ENCODE data around the gene TAOK2. TPM values are rescaled to one million over a fixed set of nuclear protein-coding genes. Genes with fewer than 3 reads are reported as not detected.

TAOK2 gene
- total RNA-seq, 1 donor from 2014 or later = 31.9 TPM

GRCh38 chr16:29940656-29941055, 33.0 kb upstream of the TAOK2 start:
- no peak overlapping the region for H3K4me3 ChIP-seq (ENCODE audit: low read depth, low read length)
- TF ChIP-seq, protein P1, sequence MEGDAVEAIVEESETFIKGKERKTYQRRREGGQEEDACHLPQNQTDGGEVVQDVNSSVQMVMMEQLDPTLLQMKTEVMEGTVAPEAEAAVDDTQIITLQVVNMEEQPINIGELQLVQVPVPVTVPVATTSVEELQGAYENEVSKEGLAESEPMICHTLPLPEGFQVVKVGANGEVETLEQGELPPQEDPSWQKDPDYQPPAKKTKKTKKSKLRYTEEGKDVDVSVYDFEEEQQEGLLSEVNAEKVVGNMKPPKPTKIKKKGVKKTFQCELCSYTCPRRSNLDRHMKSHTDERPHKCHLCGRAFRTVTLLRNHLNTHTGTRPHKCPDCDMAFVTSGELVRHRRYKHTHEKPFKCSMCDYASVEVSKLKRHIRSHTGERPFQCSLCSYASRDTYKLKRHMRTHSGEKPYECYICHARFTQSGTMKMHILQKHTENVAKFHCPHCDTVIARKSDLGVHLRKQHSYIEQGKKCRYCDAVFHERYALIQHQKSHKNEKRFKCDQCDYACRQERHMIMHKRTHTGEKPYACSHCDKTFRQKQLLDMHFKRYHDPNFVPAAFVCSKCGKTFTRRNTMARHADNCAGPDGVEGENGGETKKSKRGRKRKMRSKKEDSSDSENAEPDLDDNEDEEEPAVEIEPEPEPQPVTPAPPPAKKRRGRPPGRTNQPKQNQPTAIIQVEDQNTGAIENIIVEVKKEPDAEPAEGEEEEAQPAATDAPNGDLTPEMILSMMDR (conservative IDR thresholded peaks at IDR 0.05; ENCODE audit: low read depth, low read length) = no peak
- no peak for DNase-seq (ENCODE audit: low read depth)

GRCh38 chr16:29943846-29944799, 29.5 kb upstream of the TAOK2 start:
- TF ChIP-seq, protein P1 (conservative IDR thresholded peaks at IDR 0.05; ENCODE audit: low read depth, low read length) = peak; percentile 57
- peak overlapping the region; percentile 47 for H3K4me3 ChIP-seq (ENCODE audit: low read depth, low read length)
- DNase-seq (ENCODE audit: low read depth) = peak; percentile 99

DNA sequence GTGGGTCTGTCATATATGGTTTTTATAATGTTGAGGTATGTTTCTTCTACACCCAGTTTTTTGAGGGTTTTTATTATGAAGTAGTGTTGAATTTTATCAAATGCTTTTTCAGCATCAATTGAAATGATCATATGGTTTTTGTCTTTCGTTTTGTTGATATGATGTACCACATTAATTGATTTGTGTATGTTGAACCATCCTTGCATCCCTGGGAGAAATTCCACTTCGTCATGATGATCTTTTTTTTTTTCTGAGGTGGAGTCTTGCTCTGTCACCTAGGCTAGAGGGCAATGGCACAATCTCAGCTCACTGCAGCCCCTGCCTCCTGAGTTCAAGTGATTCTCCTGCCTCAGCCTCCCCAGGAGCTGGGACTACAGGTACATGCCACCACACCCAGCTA, 25.8 kb upstream of the TAOK2 start:
- no peak for DNase-seq (ENCODE audit: low read depth)
- TF ChIP-seq, protein P1 (conservative IDR thresholded peaks at IDR 0.05; ENCODE audit: low read depth, low read length) = no peak
- no peak overlapping the region for H3K4me3 ChIP-seq (ENCODE audit: low read depth, low read length)

GRCh38 chr16:29950806-29951461, 22.7 kb upstream of the TAOK2 start:
- H3K4me3 ChIP-seq (ENCODE audit: low read depth, low read length) = no peak overlapping the region
- DNase-seq (ENCODE audit: low read depth) = no peak
- TF ChIP-seq, protein P1 (conservative IDR thresholded peaks at IDR 0.05; ENCODE audit: low read depth, low read length) = no peak

DNA sequence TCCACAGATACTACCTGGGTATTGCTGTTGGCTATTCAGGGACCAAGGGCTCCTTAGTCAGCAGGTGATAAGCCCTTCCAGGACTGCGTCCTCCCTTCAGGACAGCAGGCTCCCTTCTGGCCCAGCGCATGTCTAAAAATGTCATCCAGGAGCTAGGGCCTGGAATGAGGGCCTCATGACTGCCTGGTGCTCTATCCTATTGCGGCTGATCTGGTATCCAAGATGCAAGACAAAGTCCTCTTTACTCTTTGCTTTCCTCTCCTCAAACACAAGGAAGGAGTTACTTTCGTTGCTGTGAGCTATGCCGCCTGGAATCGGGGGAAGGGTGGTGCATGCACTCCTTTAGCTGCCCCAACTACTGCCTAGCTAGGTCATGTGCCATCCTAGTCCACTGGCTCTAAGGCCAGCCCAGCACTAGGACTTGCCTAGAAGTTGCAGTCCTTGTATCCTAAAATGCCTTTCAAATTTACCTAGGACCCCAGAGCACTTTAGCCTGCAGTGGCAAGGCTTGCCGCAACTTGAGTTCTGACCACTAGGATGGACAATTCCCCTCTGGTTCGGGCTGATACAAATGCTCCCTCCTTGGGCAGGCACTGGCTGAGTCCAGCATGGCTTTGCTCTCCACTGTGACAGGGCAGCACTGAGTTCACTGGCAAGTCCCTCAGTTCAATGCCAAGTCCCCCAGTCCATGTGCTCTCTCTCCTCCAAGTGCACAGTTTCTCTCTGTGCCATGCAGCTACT, 21.9 kb upstream of the TAOK2 start:
- no peak overlapping the region for H3K4me3 ChIP-seq (ENCODE audit: low read depth, low read length)
- DNase-seq (ENCODE audit: low read depth) = no peak
- TF ChIP-seq, protein P1 (conservative IDR thresholded peaks at IDR 0.05; ENCODE audit: low read depth, low read length) = no peak

GRCh38 chr16:29958756-29959155, 14.9 kb upstream of the TAOK2 start:
- TF ChIP-seq, protein P1 (conservative IDR thresholded peaks at IDR 0.05; ENCODE audit: low read depth, low read length) = no peak
- DNase-seq (ENCODE audit: low read depth) = no peak
- H3K4me3 ChIP-seq (ENCODE audit: low read depth, low read length) = no peak overlapping the region
